AG04450 (cell line): ENCODE data around the gene ARHGAP8. TPM values are rescaled to one million over a fixed set of nuclear protein-coding genes. Genes with fewer than 3 reads are reported as not detected.

Experiments
- CTCF ChIA-PET: fragments of 300-600, 350-600 bp; formaldehyde crosslinking; extraction: SDS; loops from one replicate; lab custom pipeline; 2022; ENCODE audit warnings: antibody characterized with exemption, inconsistent platforms; lab: Charles Lee
- POLR2A ChIA-PET: fragments of 350-600 bp; formaldehyde crosslinking; extraction: SDS; loops from one replicate; lab custom pipeline; 2021; ENCODE audit warnings: antibody characterized with exemption, inconsistent platforms; lab: Yijun Ruan, JAX
- DNase-seq: peaks from one replicate; pipeline ENCODE4 v3.0.0-alpha.2; 2011; ENCODE audit warnings: low read depth, low spot score
- H3K27ac ChIP-seq: one replicate; pipeline ENCODE4 v1.5.1; 2012; ENCODE audit warnings: low read depth, low read length, control low read depth
- H3K27me3 ChIP-seq: one replicate; pipeline ENCODE4 v1.6.0; 2012; ENCODE audit warnings: low read length; ENCODE audit not compliant: control insufficient read depth, insufficient read depth
- H3K4me3 ChIP-seq: 2 replicates; pipeline ENCODE4 v1.5.1; 2011; ENCODE audit warnings: mild to moderate bottlenecking, low read depth, low read length, control low read depth
- H3K9me3 ChIP-seq: 2 replicates; pipeline ENCODE4 v1.5.1; 2012; ENCODE audit warnings: low read length; ENCODE audit not compliant: control insufficient read depth, insufficient read depth
- polyA plus RNA-seq: library from polyadenylated mRNA; depleted of rRNA; stranded (reverse); fragments of >200 nt; gene quantifications from 2 replicates; pipeline ENCODE4 v1.2.3, GENCODE V29; 2011
- TF ChIP-seq, protein P1 (sequence below): IDR thresholded peaks from 2 replicates; pipeline ENCODE4 v1.5.1; 2011; ENCODE audit warnings: low read depth, low read length, control low read depth, inconsistent platforms

ARHGAP8 gene
- polyA plus RNA-seq, 1 experiment: 0.16 TPM

- DNase-seq: no peak
- Histone ChIP-seq H3K27ac (no peak overlapping the region), H3K27me3 (no peaks in the 10 kb centered on the region), H3K9me3 (peaks cover 7% of the 10 kb centered on the region; the same call in 1 of the 2 replicates), H3K4me3 (no peak overlapping the region)
- ChIA-PET CTCF (no interaction called here), POLR2A (no interaction called here)
- TF ChIP-seq, protein P1, sequence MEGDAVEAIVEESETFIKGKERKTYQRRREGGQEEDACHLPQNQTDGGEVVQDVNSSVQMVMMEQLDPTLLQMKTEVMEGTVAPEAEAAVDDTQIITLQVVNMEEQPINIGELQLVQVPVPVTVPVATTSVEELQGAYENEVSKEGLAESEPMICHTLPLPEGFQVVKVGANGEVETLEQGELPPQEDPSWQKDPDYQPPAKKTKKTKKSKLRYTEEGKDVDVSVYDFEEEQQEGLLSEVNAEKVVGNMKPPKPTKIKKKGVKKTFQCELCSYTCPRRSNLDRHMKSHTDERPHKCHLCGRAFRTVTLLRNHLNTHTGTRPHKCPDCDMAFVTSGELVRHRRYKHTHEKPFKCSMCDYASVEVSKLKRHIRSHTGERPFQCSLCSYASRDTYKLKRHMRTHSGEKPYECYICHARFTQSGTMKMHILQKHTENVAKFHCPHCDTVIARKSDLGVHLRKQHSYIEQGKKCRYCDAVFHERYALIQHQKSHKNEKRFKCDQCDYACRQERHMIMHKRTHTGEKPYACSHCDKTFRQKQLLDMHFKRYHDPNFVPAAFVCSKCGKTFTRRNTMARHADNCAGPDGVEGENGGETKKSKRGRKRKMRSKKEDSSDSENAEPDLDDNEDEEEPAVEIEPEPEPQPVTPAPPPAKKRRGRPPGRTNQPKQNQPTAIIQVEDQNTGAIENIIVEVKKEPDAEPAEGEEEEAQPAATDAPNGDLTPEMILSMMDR: no peak
Observed at GRCh38 chr22:44734278-44734677, 18.1 kb upstream of the ARHGAP8 start.

DNA sequence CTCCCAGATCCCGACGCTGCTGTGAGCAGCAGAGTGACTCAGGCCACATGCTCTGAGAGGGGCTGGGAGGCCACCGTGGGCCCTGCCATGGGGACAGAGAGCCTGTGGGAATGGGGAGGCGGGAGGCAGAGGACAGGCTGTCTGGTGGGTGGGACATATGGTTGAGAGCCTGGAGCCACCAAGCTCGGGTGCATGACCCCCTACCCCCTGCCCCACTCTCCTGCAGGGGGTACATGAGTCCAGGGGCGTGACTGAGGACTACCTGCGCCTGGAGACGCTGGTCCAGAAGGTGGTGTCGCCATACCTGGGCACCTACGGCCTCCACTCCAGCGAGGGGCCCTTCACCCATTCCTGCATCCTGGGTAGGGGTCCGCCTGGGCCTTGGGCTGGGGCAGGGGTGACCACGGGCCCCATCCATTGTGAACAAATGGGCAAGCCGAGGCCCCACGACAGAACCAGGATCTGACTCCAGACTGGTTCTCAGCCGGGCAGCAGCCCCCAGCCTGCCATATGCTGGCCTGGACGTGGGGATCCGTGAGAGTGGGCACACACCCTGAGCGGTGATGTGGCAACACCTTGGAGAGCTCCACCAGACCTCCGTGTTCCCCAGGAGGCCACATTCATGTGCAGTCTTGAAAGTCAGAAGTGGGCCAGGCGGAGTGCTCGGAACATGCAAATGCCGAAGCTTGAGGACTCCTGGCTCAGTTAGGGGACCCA is 17.4 kb upstream of the ARHGAP8 start:
- Histone ChIP-seq H3K27ac (no peak overlapping the region), H3K4me3 (no peak overlapping the region), H3K9me3 (peaks cover 7% of the 10 kb centered on the region; the same call in 1 of the 2 replicates), H3K27me3 (no peaks in the 10 kb centered on the region)
- TF ChIP-seq, protein P1: no peak
- DNase-seq: no peak
- ChIA-PET POLR2A (interaction anchor here (0.9 kb wide), 1 partner anchor 36 kb away, joined by 3 read pairs; no protein-coding TSS in a partner anchor), CTCF (interaction anchor here (0.7 to 2.4 kb wide), 10 partner anchors 8 to 62 kb away, joined by 3 to 13 read pairs (median 6); no protein-coding TSS in a partner anchor)

DNA sequence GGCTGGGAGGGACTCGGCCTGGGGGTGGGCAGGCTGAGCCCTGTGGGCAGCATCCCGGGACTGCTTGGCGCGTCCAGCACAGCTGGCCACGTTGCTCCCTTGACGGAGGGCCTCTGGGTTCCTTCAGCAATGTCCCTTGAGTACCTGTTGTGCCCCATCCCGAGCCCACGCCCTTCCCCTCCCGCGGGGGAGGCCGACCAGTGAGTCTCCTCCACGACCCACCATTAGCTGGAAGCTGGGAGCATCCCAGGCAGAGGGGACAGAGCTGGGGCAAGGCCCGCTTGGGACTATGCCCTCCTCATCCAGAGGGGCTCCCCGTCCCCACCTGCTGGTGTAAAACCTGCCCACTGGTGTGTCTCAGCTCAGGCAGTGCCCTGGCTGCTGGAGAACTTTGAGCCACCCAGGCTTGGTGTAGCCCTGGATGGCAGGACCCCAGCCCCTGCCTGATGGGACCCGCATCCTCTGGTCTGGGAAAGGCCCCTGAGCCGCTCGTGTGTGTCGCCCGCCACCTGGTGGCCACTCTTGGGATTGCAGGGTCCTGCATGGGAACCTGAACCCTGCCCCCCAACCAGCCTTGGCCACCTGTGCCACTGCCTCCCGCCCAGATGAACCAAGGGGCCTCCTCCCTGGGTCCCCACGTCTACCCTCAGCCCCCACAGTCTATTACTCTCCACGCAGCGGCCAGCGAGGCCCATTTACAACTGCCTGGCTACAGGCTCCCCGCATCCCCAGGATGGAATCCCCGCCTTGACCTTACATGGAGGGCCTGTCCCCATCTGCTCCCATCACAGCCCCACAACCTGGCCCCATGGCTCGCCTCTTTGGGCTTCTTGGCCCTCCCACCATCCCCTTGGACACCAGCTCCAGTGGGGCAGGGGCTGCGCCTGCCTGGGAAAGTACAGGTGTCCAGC is 16.6 kb upstream of the ARHGAP8 start:
- DNase-seq: no peak
- ChIA-PET CTCF (interaction anchor here (0.6 to 2.4 kb wide), 13 partner anchors 8 to 355 kb away, joined by 3 to 14 read pairs (median 5); no protein-coding TSS in a partner anchor), POLR2A (interaction anchor here (0.9 to 1.3 kb wide), 2 partner anchors 37 kb away, joined by 3 to 5 read pairs; no protein-coding TSS in a partner anchor)
- H3K9me3 ChIP-seq: peaks cover 7% of the 10 kb centered on the region; the same call in 1 of the 2 replicates
- TF ChIP-seq, protein P1: peak; percentile 84
- H3K4me3 ChIP-seq: no peak overlapping the region
- no peak overlapping the region for H3K27ac ChIP-seq
- no peaks in the 10 kb centered on the region for H3K27me3 ChIP-seq

GRCh38 chr22:44736581-44737405 is 15.6 kb upstream of the ARHGAP8 start:
- no peak for DNase-seq
- Histone ChIP-seq H3K27ac (peak overlapping the region; percentile 31), H3K4me3 (no peak overlapping the region), H3K27me3 (no peaks in the 10 kb centered on the region), H3K9me3 (peaks cover 7% of the 10 kb centered on the region; the same call in 1 of the 2 replicates)
- ChIA-PET POLR2A (interaction anchor here (1.3 kb wide), 1 partner anchor 38 kb away, joined by 5 read pairs; no protein-coding TSS in a partner anchor), CTCF (interaction anchor here (0.6 to 2.4 kb wide), 7 partner anchors 10 to 354 kb away, joined by 3 to 14 read pairs (median 6); no protein-coding TSS in a partner anchor)
- TF ChIP-seq, protein P1: no peak
